Liver (tissue), 3 donors: ENCODE results near the gene KLHL12.

Source experiments
- CTCF ChIP-seq: fragments of 150-350 bp; IDR thresholded peaks from 2 replicates; pipeline ENCODE4 v1.5.1; 2017; ENCODE audit warnings: improper control_type of control experiment, low read depth, low read length; ENCODE audit not compliant: missing input control
- RAD21 ChIP-seq, 2 donors: IDR thresholded peaks; 2 replicates each; pipeline ENCODE4 v1.6.1; 2016; ENCODE audit warnings: antibody characterized with exemption in 2 of 2, mild to moderate bottlenecking in 2 of 2
- donor health status: healthy.
- donor health status: healthy.

GRCh38 chr1:202844935-202845334, 82.1 kb downstream of the KLHL12 start:
- no peak for TF ChIP-seq CTCF
- no peak for TF ChIP-seq RAD21 (IDR thresholded peaks at IDR 0.05)
